GM21723 (cell line): ENCODE data around the gene LDLRAD4.

ENCODE experiments used
- ATAC-seq: cut with Tn5 transposase; IDR thresholded peaks from one replicate; pipeline ENCODE4 v1.9.1; 2021; ENCODE audit warnings: mild to moderate bottlenecking, moderate library complexity; ENCODE audit not compliant: unreplicated experiment

LDLRAD4 gene

DNA sequence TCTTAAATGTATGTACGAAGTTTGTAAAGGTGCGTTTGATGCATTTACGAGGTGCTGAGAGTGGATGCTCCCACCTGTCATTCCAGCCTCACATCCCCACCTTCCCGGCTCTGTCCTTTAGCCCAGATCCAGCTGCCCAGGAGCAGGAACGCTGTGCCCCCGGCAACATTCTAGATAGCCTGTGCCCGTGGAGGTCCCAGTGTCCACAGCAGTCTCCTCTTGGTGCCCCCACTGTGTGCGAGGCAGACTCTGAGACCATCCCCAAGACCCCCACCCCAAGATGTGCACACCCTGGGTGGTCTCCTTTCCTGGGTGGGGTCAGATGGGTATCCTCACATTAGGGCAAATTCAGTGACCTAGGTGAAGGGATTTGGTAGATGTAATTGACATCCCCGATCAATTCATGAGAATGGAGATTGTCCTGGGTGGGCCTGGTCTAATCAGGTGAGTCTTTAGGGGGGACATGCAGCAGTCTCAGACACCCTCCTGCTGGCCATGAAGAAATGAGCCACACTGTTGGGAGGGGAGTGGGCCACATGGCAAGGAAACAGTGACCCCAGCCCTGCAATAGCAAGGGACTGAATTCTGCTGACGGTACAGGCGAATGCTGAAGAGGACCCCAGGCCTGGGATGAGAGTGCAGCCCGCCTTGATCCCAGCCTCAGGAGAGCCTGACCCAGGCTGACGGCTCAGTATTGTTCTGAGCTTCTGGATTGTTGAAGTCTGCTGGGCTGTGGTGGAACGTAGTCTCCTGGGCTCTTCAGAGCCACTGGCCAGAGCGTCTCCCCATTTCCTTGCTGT, 304.5 kb downstream of the LDLRAD4 start:
- no peak for ATAC-seq

DNA sequence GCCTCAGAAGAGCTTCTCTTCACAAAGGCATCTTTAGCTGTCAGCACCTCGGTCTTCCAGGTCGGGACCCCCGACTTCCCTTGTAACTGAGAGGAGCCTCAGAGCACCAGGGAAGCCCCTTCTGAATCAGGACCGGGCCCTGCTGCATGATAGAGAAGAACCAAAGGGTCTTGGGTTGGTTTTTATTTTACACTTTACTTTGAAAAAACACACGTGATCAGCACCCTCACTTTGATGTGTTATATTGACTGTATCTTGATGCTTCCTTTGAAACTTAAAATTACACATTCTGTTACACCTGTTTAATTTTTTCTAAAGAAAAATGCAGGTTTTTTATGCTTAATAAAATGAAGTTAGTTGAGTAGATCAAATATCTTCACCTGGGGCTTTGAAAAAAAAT, 305.5 kb downstream of the LDLRAD4 start:
- no peak for ATAC-seq

DNA sequence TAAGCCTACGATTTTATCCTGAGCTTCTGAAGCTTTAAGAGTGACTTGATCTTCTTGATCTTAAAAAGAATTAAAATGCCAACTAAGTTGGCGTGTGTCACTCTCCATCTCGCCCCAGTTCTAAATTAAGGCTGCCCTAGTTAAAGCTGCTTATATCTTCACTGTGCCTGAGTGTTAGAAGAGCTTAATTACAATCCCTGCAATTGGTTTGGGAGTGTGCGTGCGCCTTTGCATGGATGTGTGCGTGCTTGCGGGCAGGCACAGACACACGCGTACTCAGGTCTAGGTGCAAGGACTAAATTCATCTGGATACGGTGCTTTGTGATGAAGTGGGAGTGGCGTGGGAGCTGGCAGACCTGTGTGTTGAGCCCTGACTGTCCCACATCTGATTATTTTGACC, 306.3 kb downstream of the LDLRAD4 start:
- ATAC-seq: no peak

GRCh38 chr18:13525381-13526029, 306.9 kb downstream of the LDLRAD4 start:
- no peak for ATAC-seq

- ATAC-seq: no peak
Measured at GRCh38 chr18:13526519-13526918, 308.0 kb downstream of the LDLRAD4 start.

DNA sequence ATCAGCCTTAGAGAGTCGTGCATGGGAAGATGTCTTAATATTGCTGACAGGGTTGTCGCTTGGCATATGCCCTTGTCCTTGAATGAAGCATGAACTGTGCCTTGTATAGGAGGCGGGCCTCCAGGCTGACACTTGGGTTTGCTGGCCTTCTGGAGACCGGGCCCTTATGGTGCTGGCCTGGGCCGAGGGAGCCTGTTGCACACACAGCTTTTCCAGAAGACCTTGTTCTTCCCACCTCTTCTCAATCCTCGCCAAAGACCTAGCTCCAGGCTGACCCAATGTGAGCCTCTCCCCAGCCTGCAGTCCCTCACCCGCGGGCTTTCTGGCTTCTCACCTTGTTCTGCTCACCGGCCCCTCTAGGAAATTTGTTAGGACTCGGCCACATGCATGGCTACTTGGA, 308.7 kb downstream of the LDLRAD4 start:
- no peak for ATAC-seq

GRCh38 chr18:13527730-13528129, 309.2 kb downstream of the LDLRAD4 start:
- no peak for ATAC-seq

DNA sequence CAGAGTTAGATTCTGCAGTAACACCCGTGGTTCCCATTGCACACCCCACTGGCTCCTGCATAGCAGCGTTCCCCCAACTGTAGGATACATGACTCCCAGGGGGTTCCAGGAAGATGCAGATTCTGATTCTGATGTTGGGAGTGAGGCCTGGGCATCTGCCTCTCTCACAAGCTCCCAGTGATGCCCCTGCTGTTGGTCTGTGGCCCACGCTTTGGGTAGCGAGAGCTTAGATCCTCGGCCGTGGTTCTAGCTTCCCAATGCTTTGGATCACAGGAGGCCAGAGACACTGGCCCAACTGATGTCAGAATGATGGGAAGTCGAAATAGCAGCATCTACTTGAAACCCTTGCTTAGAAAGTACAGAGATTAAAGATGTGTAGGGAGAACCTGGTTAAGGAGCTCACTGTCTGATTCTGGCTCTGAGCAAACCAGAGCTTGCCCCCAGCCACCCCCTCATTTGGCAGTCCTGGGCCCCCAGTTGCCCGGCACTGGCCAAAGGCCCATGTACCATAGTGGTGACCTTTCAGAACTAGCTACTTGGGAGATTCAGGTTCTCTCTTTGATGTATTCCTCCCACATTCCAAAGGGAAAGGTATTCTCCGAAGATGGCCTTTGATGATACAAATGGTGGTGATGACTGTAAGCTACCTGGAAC, 310.3 kb downstream of the LDLRAD4 start:
- no peak for ATAC-seq

- no peak for ATAC-seq
Measured at GRCh38 chr18:13530033-13530878, 311.7 kb downstream of the LDLRAD4 start.

DNA sequence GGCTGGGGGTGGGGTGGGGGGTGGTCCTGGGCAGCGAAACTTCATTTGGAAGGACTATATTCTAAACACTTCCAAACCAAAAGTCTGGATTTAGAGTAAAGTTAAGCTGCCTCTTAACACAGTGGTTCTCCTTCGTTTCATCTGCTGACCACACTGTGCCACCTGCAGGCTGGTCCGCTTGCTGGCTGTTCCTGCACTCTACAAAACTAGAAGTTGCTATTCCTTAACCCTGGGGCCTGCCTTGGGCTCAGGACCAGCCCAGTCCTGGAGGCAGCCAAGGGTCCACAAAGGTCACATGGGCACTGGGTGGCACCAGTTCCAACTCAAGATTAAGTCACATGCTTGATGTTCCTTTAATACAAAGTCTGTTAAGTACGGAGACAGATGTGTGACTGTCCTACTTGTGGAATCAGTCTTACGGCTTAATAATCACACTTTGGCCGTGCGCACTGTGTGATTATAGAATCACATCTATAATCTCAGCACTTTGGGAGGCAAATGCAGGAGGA, 312.4 kb downstream of the LDLRAD4 start:
- no peak for ATAC-seq

GRCh38 chr18:13531681-13532325, 313.2 kb downstream of the LDLRAD4 start:
- no peak for ATAC-seq

DNA sequence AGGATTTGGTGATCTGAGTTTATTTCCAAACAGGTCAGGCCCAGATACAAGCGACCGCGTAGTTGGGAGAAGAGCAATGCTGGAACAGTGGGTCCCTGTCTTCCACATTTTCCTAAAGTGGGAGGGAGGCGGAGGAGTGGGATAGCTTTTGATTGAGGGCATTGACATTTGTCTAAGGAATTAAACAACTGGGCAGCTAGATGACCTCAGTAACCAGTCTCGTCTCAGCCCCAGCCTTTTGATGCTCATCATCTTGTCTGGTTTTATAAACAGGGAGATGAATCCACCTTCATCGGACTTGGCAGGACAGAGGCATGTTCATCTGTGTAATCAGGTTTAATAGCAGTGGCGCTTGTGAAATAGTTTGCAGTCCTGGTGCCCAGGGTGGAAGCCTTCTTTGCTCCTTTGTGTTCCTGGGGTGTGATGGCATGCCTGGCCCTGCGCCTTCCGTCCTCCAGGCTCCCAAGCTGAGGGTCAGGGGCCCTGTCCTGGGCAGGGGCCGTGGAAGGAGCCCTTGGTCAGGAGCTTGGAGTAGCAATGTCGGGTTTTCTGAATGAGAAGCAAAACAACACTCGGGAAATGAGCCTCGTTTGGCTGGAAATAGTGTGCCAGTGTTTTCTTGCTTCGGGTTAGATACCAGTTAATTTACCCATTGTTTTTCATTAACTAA, 314.0 kb downstream of the LDLRAD4 start:
- ATAC-seq: no peak

DNA sequence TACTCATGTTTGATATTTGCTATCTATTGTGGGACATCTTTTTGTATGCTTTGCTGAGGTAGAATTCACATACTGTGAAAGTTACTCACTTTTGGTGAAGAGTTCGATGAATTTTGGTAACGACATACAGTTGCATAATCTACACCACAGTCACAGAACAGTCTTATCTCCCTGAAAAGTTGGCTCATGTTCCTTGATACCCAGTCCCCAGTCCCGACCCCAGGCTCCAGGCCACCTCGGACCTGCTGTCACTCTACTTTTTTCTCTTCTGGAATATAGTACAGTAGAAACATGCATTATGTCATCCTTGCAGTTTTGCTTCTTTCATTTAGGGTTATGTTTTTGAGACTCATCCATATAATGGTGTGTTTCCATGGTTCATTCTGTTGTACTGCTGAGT, 316.1 kb downstream of the LDLRAD4 start:
- ATAC-seq: no peak

GRCh38 chr18:13536578-13536977, 318.0 kb downstream of the LDLRAD4 start:
- no peak for ATAC-seq

- no peak for ATAC-seq
Measured at GRCh38 chr18:13537022-13537780, 318.6 kb downstream of the LDLRAD4 start.

DNA sequence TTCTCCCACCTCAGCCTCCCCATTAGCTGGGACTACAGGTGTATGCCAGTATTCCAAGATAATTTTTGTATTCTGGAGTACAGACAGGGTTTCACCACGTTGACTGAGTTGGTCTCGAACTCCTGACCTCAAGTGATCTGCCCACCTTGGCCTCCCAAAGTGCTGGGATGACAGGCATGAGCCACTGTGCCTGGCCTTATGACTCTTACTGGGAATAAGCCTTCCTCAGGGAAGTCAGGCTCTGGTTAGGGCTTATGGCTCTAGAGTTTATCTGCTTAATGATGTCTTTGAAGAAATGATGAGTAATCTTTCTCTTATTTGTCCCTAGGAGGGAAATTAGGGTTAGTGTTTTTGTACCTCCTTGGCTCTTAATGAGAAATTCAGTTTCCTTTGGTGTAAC, 320.1 kb downstream of the LDLRAD4 start:
- ATAC-seq: no peak

DNA sequence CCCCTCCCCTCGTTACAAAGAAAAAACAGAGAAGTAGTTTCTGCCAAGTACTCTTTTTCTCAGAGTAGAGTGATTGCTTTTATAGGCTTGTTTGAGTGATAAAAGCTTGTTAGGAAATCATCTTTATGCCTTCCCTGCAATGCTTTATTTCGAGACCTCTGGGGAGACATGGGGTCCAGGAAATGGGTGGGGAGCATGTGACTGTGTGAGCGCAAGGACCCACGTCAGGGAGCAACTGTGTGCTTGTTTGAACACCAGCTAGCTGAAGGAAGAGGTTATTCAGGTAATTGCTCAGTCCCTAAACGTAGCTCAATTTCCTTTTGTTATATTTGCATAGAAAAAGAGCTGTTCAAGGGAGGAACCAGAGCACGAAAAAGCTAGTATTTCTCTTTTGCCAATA, 320.5 kb downstream of the LDLRAD4 start:
- ATAC-seq: no peak

- ATAC-seq: no peak
Measured at GRCh38 chr18:13539843-13540476, 321.4 kb downstream of the LDLRAD4 start.
